Measurements from ENCODE around the gene PAX5. TPM values are rescaled to one million over a fixed set of nuclear protein-coding genes. Genes with fewer than 3 reads are reported as not detected.

The PAX5 gene
- total and polyA plus RNA-seq, 2 of the 13 experiments (the other 11 are each of a cell fraction or from before 2014, with no cell fraction given), result not detected

- Histone ChIP-seq H3K4me3 (replicated peaks in 1 of 3; ENCODE audit: insufficient read depth in 1 of 3, low read depth in 2 of 3, low read length in 3 of 3) (no peak overlapping the region), H3K9me3 (ENCODE audit: low read length) (no peaks in the 10 kb centered on the region), H2AFZ (ENCODE audit: low read length) (no peak overlapping the region), H3K4me1 (ENCODE audit: insufficient read depth, low read length) (peaks cover 7% of the 10 kb centered on the region; the same call in 1 of the 2 replicates), H3K27me3 (ENCODE audit: control insufficient read depth in 1 of 2, insufficient read depth in 2 of 2, low read length in 2 of 2) (peaks cover 0 to 5% of the 10 kb centered on the region in 2 experiments; a peak in 3 of 5 replicates), H3K4me2 (ENCODE audit: low read depth, low read length) (no peak overlapping the region), H4K20me1 (ENCODE audit: insufficient read depth, low read length) (no peaks in the 10 kb centered on the region), H3K27ac (ENCODE audit: extremely low read length, insufficient read depth, low read length) (no peak overlapping the region), H3K79me2 (ENCODE audit: insufficient read depth, low read length) (no peaks in the 10 kb centered on the region), H3K36me3 (replicated peaks in 1 of 2; ENCODE audit: control insufficient read depth in 1 of 2, insufficient read depth in 2 of 2, low read length in 2 of 2) (no peaks in the 10 kb centered on the region), H3K9ac (ENCODE audit: insufficient read depth, low read depth, low read length) (no peak overlapping the region)
- FAIRE-seq (no peak), ATAC-seq (no peak), DNase-seq (ENCODE audit: low spot score) (no peak)
- TF ChIP-seq ZFP36L1 (CRISPR knock-in tag; IDR thresholded peaks at IDR 0.05) (no peak), PAWR (CRISPR knock-in tag; IDR thresholded peaks at IDR 0.05; ENCODE audit: borderline replicate concordance) (no peak), POLR2A (IDR thresholded peaks at IDR 0.05; ENCODE audit: insufficient read depth in 1 of 2, low read depth in 2 of 2, low read length in 2 of 2) (no peak), ZNF724P (CRISPR knock-in tag; IDR thresholded peaks at IDR 0.05; ENCODE audit: borderline replicate concordance) (no peak), ZEB1 (IDR thresholded peaks at IDR 0.05; ENCODE audit: insufficient replicate concordance, low read depth) (no peak), RBAK (CRISPR knock-in tag; IDR thresholded peaks at IDR 0.05) (no peak), ZNF44 (CRISPR knock-in tag; IDR thresholded peaks at IDR 0.05) (no peak), CBX2 (IDR thresholded peaks at IDR 0.05; ENCODE audit: low read depth, low read length) (no peak), CBX2 (CRISPR knock-in tag; IDR thresholded peaks at IDR 0.05; ENCODE audit: low read depth) (no peak), ATRX (CRISPR knock-in tag; IDR thresholded peaks at IDR 0.05; ENCODE audit: borderline replicate concordance) (no peak), ELF4 (CRISPR knock-in tag; IDR thresholded peaks at IDR 0.05; ENCODE audit: borderline replicate concordance) (no peak), ZKSCAN8 (CRISPR knock-in tag; IDR thresholded peaks at IDR 0.05; ENCODE audit: borderline replicate concordance) (no peak)
- intact Hi-C loops (cut with micrococcal nuclease; ENCODE audit: unreplicated experiment), result no loop called here
- in situ Hi-C loops (cut with HindIII; ENCODE audit: extremely low pct_ligation_motif_present, low pct_unique_long_range_greater_than_20kb), result no loop called here
- WGBS (ENCODE audit: low lambda C conversion rate), result 80% methylated on average over 2 of the region's 5 CpGs
- BruUV-seq (replicated peaks), result no TSS peak
- CTCF ChIA-PET (ENCODE audit: low intra/inter-chr PET ratio, low total read pairs), result no interaction called here
- POLR2A ChIA-PET, result no interaction called here
These were observed 111.5 kb downstream of the PAX5 start for GRCh38 chr9:36922548-36922947.

Data from HepG2 (cell line).